GM12878 (cell line): ENCODE data around the gene TACC3. TPM values are rescaled to one million over a fixed set of nuclear protein-coding genes. Genes with fewer than 3 reads are reported as not detected.

Experiments used
- ATAC-seq: fragments of 200-7000 bp; cut with Tn5 transposase; 3 replicates; pipeline ENCODE4 v1.9.1; 2020; ENCODE audit warnings: mild to moderate bottlenecking, moderate library complexity
- BruUV-seq: library from RNA; stranded (reverse); fragments of 400-500 nt; replicated peaks from 2 replicates; lab custom pipeline; 2021; lab: Mats Ljungman, UMichigan
- CTCF ChIA-PET: fragments of 300-600 bp; sonication (Branson Sonifier 250); formaldehyde crosslinking; extraction: SDS; loops from one replicate; lab custom pipeline; 2021; ENCODE audit warnings: inconsistent platforms; lab: Yijun Ruan, JAX
- POLR2A ChIA-PET: fragments of 350-600 bp; formaldehyde crosslinking; extraction: SDS; loops from one replicate; lab custom pipeline; 2021; ENCODE audit warnings: inconsistent platforms; lab: Charles Lee
- RAD21 ChIA-PET: fragments of 300-600 bp; sonication (Branson Sonifier 250); formaldehyde crosslinking; loops from one replicate; lab custom pipeline; 2023; ENCODE audit warnings: antibody characterized with exemption; ENCODE audit not compliant: unreplicated experiment; lab: Charles Lee
- SMC1A ChIA-PET: fragments of 300-600 bp; sonication (Branson Sonifier 250); formaldehyde crosslinking; loops from one replicate; lab custom pipeline; 2023; ENCODE audit not compliant: unreplicated experiment, uncharacterized antibody; lab: Charles Lee
- DNase-seq: peaks from one replicate; pipeline ENCODE4 v3.0.0-alpha.2; 2011; ENCODE audit warnings: low read depth, low spot score
- FAIRE-seq: peaks from 3 replicates; lab custom pipeline; 2011; peaks lifted over from hg19 to GRCh38; lab: Jason Lieb, UNC
- H2AFZ ChIP-seq: 2 replicates; pipeline ENCODE4 v1.6.0; 2011; ENCODE audit warnings: low read depth, low read length, control low read depth; ENCODE audit not compliant: control insufficient read depth
- H3K27ac ChIP-seq: 2 replicates; pipeline ENCODE4 v1.5.1; 2011; ENCODE audit warnings: control low read depth; ENCODE audit not compliant: control insufficient read depth, insufficient read depth
- H3K27me3 ChIP-seq, 2 experiments: replicated peaks in 1 of 2; 2 replicates each; pipeline versions ENCODE4 v1.6.0 to v1.6.1; 2011; ENCODE audit warnings: low read length in 1 of 2; ENCODE audit not compliant: control insufficient read depth in 2 of 2, insufficient read depth in 2 of 2
- H3K36me3 ChIP-seq, 2 experiments: 2 replicates each; pipeline ENCODE4 v1.5.1; 2011; ENCODE audit warnings: low read length in 1 of 2; ENCODE audit not compliant: control insufficient read depth in 2 of 2, insufficient read depth in 2 of 2
- H3K4me1 ChIP-seq: 2 replicates; pipeline ENCODE4 v1.6.1; 2011; ENCODE audit warnings: mild to moderate bottlenecking, low read length, moderate library complexity, mixed read lengths; ENCODE audit not compliant: control insufficient read depth, insufficient read depth
- H3K4me2 ChIP-seq: 2 replicates; pipeline ENCODE4 v1.6.0; 2011; ENCODE audit warnings: control low read depth; ENCODE audit not compliant: control insufficient read depth, insufficient read depth
- H3K4me3 ChIP-seq: fragments of 200-600 bp; sonication (generic); 2 replicates; pipeline ENCODE4 v1.5.1; 2016
- H3K79me2 ChIP-seq: 2 replicates; pipeline ENCODE4 v1.6.0; 2011; ENCODE audit warnings: low read length; ENCODE audit not compliant: control insufficient read depth, insufficient read depth
- H3K9ac ChIP-seq: 2 replicates; pipeline ENCODE4 v1.8.0; 2011; ENCODE audit warnings: low read length, control low read depth, mixed read lengths; ENCODE audit not compliant: control insufficient read depth, insufficient read depth
- H3K9me3 ChIP-seq: replicated peaks from 3 replicates; pipeline ENCODE4 v1.5.1; 2011; ENCODE audit warnings: mild to moderate bottlenecking, low read length; ENCODE audit not compliant: control insufficient read depth, insufficient read depth
- H4K20me1 ChIP-seq: 2 replicates; pipeline ENCODE4 v1.6.0; 2011; ENCODE audit not compliant: control insufficient read depth, insufficient read depth
- ATF3 ChIP-seq: IDR thresholded peaks from 2 replicates; pipeline ENCODE4 v1.6.1; 2011; ENCODE audit warnings: low read depth, mild to moderate bottlenecking, low read length, moderate library complexity, borderline replicate concordance; ENCODE audit errors: extremely low read depth
- CHD2 ChIP-seq: IDR thresholded peaks from 2 replicates; pipeline ENCODE4 v1.6.1; 2011; ENCODE audit warnings: low read depth, low read length, improper control_type of control experiment, borderline replicate concordance
- GABPA ChIP-seq: IDR thresholded peaks from 2 replicates; pipeline ENCODE4 v1.6.1; 2014; ENCODE audit warnings: antibody characterized with exemption, low read depth, mild to moderate bottlenecking, inconsistent platforms
- SIX5 ChIP-seq: IDR thresholded peaks from 2 replicates; pipeline ENCODE4 v1.6.1; 2011; ENCODE audit warnings: mild to moderate bottlenecking, low read depth, low read length, moderate library complexity; ENCODE audit not compliant: severe bottlenecking
- TCF7 ChIP-seq: IDR thresholded peaks from 2 replicates; pipeline ENCODE4 v1.6.1; 2014; ENCODE audit warnings: antibody characterized with exemption, borderline replicate concordance
- WGBS: methylation state at CpG from one replicate; pipeline ENCODE4 v1.1.6; 2016; ENCODE audit warnings: low lambda C conversion rate; ENCODE audit not compliant: insufficient replicate concordance, insufficient coverage; ENCODE audit errors: missing lambda C conversion rate; 5-methylcytosine and 5-hydroxymethylcytosine counted together
- in situ Hi-C: fragments of 300-500 bp; cut with MboI; formaldehyde crosslinking; loops from 9 replicates; pipeline ENCODE4 v1.14.3; 2018; ENCODE audit warnings: mixed read lengths
- intact Hi-C: fragments of 100-400 bp; cut with micrococcal nuclease; formaldehyde crosslinking; loops from one replicate; pipeline ENCODE4 v1.14.2; 2022; ENCODE audit not compliant: unreplicated experiment
- polyA plus RNA-seq, 11 experiments: library from polyadenylated mRNA; depleted of rRNA in 4 of 11; unstranded in 6 of 11; stranded (reverse) in 5 of 11; fragments of >200 nt; fragmentation: Nextera tagmentation in 4 of 11; fragmentation: Illumina TruSeq in 1 of 11; extraction: Ambion mirVana in 4 of 11; extraction: Trizol in 1 of 11; gene quantifications; 1 replicate in 1 of 11; 2 replicates in 10 of 11; pipeline versions ENCODE4 v1.2.1 to v1.2.3, GENCODE V29; 2011 to 2016; ENCODE audit warnings: inconsistent platforms in 2 of 11, missing spikeins in 2 of 11, low read depth in 1 of 11
- total RNA-seq, 4 experiments: library from RNA; depleted of rRNA in 3 of 4; stranded (reverse); fragments of >200 nt in 3 of 4; fragmentation: Illumina TruSeq in 1 of 4; extraction: Trizol in 1 of 4; gene quantifications; 2 replicates each; pipeline versions ENCODE4 v1.2.1 to v1.2.3, GENCODE V29; 2013 to 2021

TACC3 gene
- total and polyA plus RNA-seq, 10 of the 15 experiments (the other 5 are each of a cell fraction or from before 2014, with no cell fraction given) = 2.8 to 121 (median 73.3) TPM

DNA sequence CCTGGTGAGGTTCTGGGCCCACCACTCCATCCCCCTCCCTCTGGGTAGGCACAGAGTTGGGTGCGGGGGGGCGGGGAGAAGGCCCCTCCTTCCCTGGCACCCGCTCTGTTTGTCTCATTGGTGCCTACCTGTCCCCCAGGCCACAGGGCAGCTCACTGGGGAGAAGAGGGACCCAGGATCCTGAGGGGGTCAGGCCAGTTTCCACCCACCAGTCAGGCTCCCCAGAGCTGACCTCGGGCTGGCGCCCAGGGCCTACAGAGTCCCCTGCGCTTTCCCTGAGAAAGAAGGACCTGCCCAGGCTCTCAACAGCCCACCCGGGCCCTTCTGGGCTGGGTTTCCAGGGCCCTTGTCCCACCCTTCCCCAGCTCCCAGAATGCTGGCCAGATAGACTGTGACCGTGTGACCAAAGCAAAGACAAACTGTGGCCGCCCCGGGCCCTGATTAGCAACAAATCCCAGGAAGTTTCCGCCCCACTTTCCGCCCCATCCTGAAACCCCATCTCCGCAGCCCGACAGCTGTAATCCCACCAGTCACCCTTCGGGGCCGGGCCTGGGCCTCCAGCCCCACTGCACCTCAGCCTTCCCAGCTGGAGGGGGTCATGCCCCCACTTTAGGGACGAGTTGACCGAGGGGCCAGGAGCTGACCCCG lies 38.0 kb downstream of the TACC3 start (continued):
- no peak for TF ChIP-seq SIX5
- no peak for TF ChIP-seq TCF7
- TF ChIP-seq GABPA = no peak

- H4K20me1 ChIP-seq = no peaks in the 10 kb centered on the region
- in situ Hi-C loops = no loop called here
- no peak overlapping the region for H3K4me3 ChIP-seq
- no peaks in the 10 kb centered on the region for H3K79me2 ChIP-seq
- no peaks in the 10 kb centered on the region for H3K9me3 ChIP-seq
- POLR2A ChIA-PET = no interaction called here
- CTCF ChIA-PET = interaction anchor here (0.6 to 1.3 kb wide), 2 partner anchors 58 to 66 kb away, joined by 3 read pairs; no protein-coding TSS in a partner anchor
- H3K27me3 ChIP-seq = no peaks in the 10 kb centered on the region; a peak in 1 of 4 replicates
- DNase-seq (no peak), FAIRE-seq (no peak), ATAC-seq (no peak)
- RAD21 ChIA-PET = no interaction called here
- H3K36me3 ChIP-seq = no peaks in the 10 kb centered on the region
- intact Hi-C loops = no loop called here
- no peak overlapping the region for H3K9ac ChIP-seq
- H3K27ac ChIP-seq = no peak overlapping the region
- TF ChIP-seq ATF3 (no peak), CHD2 (no peak)
- TF ChIP-seq, all 136 proteins: peak for 0
- Histone ChIP-seq H2AFZ (no peak overlapping the region), H3K4me2 (no peak overlapping the region), H3K4me1 (no peaks in the 10 kb centered on the region)
- no TSS peak for BruUV-seq
- WGBS = 16% methylated on average over 13 of the region's 13 CpGs
- SMC1A ChIA-PET = no interaction called here
Observed at GRCh38 chr4:1759818-1760223, 38.5 kb downstream of the TACC3 start.
